HG03558 (cell line): ENCODE data around the gene DPEP3.
"Not testable (repeated sequence)": the region's sequence is repeated elsewhere in the genome, so short reads cannot be mapped to it uniquely, and the experiment has no call there.

Experiments used
- ATAC-seq: cut with Tn5 transposase; IDR thresholded peaks from one replicate; pipeline ENCODE4 v1.9.1; 2021; ENCODE audit warnings: moderate number of reproducible peaks; ENCODE audit not compliant: unreplicated experiment; ENCODE audit errors: extremely low read depth

The DPEP3 gene

DNA sequence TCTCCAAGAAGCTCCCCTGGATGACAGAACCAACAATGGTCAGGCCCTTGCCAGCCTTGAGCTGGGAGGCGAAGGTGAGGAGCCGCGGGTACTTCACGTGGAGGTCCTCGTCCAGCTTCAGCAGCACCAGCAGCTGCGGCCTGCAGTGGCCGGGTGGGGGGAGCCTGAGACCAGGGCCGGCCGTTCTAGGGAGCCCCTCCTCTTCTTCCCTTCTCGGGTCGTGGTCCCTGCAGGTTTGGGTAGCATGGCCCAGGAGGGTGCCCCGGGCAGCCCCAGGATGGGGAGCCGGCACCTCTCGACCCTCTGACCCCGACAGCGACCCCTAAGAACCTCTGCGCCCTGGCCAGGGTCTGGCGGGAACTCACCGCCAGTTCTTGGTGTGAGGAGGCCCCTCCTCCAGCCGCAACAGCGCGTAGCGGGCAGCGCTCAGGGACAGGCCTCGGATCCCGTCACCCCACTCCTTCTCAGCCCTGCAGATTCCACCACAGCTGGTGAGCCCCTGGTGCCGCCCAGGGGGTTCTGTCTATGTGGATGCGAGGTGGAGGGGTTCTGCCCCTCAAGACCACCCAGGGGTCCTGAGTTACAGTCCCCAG, 33.2 kb downstream of the DPEP3 start:
- ATAC-seq, result no peak

DNA sequence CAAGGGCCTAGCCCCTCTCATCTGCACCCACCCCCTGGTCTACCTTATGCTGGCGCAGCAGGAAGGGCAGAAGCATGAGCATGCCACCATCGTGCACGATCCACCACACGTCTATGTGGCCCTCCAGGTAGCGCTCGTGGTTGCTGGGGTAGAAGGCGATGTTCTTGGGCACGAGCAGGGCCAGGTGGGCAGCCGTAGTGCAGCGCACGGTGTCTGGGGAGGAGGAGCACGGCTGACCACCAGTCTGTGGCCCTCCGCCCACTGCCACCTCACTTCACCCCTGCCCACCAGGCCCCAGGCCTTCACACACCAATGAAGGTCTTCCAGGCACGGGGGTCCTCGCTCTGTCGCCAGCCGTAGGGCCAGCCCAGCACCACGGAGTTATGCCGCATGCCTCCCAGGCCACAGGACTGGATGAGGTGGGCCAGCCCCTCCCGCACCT, 34.1 kb downstream of the DPEP3 start:
- no peak for ATAC-seq

DNA sequence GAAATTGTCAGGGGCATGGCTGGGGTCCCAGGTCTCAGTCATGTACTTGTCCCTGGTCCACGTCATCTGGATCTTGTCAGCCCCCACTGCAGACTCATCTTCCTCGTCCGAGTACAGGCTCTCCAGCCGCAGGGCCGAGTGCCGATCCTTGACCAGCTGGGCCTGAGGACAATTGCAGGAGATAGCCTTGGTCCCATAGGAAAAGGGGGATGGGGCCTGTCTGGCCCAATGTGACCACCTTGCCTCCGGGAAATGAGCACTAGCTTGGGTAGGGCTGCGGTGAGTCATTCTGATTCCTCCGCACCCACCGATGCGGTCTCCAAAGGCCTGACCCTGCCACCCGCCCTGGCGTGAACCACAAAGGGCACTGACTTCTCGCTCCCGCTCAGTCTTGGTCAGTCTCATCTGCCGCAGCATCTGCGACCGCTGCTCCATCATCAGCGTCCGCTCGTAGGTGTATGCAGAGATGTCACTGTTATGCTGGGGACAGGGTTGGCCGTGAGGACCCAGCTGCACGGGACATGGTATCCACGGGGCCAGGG, 34.8 kb downstream of the DPEP3 start:
- no peak for ATAC-seq

DNA sequence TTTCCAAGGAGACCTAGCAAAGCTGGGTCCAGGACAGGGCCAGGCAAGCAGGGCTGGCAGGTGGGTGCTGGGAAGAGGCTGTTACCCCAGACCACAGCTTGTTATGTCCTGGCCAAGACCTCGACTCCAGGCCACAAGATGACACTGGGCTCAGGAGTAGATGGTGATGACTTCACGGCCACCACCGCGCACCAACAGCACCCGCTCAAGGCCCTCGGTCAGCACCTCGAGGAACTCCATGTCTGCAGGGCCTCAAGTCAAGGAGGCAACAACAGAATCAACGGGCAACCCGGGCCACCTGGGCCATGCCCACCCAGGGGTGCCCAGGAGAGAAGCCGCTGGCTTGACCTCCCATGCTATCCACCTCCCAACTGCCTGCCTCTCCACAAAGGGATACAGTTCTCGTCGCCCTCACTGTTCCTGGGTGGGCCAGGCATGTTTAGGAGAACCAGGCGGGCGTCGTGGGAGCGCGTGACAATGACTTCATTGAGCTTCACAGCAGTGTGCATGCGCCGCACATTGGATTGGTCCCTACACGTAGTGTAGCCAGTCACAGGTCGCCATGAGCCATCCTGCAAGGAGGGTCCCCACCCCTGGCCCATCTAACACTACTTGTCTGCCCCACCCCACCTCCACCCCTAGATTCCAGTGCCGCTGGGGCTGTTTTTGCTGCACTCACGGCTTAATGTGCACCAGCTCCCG, 35.5 kb downstream of the DPEP3 start:
- ATAC-seq, result no peak

DNA sequence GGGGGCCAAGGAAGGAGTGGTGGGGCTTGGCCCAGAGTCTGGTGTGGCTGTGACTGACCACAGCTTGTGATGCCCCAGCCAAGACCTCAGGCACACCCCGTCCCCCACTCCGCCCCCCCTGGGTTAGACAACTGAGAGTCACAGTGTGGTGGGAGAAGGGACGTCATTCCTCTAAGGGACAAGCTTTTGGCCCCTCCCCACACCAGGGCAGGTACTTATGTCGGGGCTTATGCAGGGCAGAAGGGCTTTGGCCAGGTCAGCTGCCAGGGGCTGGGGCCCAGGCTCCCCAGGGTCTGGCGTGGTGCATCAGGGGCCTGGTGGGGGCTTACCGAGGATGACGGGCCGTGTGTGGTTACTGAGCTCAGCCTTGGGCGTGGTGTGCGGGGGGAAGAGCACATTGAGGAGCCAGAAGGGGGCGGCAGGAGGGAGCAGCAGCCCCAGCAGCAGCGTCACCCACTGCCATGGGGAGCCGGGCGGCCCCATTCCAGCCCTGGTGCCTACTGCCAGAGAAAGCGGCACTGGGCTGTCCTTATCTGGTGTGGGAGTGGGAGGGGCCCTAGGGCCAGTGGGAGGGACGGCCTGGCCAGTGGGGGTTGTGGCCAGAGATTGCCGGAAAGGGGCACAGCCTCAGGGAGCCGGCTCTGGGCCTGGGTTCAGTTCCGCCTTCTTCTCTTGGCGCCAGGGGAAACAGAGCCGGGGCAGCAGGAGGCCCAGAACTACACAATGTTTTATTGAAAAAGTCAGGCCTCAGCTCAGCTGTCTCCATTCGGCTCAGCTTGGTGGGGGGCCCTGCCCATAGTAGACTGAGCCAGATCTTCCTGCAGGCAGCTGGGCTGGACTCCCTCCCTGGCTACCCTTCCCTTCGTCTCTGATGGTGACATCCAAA, 36.4 kb downstream of the DPEP3 start, which contains the start of gene LCAT:
LCAT (minus strand) TSS at position 502 of the 886 bp plus-strand sequence; CDS start at position 483, 19 bp downstream.
- no peak for ATAC-seq

DNA sequence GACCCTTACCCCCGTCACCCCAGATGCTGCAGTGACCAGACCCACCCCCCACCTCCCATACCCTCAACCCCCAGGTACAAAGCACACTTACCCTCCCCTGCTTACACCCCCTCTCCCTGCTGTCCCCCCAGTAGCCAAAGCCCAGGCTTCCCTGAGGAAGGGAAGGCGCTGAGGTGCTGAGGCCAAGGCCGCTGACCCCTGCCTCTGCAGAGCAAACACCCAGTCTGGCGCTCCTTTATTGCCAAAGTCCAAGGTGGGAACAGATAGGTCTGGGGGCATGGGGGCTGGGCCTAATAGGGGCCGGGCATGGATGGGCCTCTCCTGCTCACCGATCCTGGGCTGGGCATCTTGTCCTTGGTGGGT, 37.1 kb downstream of the DPEP3 start:
- ATAC-seq, result no peak

DNA sequence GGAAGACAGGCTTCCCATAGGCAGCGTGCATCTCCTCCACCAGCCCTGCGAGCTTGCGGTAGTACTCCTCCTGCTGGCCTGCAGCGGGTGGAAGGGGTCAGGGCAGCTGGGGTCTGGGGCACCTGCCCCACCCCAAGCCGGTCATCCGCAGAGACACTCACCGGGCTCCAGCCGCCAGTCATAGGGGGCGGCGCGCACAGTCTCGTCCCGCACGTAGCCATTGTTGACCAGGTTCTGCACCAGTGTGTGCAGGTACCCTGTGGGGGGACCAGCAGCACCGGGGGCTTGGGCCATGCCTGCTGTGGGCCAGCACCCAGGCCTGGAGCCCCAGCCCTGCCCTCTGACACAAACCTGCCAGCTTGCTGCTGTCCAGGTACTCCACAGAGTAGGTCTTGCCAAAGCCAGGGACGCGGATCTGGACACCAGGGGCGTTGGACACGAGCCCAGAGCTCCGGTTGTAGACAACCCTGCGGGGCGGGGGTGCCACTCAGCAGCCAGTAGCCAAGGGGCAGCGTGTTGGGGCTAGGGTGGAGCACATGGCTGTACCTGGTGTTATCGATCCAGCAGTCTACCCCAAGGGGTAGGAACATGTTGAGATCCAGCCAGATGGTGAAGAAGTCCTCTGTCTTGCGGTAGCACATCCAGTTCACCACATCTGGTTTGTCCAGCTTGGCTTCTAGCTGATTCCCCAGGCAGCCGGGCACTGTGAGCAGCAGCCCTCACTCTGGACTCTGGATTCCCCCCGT, 37.6 kb downstream of the DPEP3 start:
- ATAC-seq, result no peak

DNA sequence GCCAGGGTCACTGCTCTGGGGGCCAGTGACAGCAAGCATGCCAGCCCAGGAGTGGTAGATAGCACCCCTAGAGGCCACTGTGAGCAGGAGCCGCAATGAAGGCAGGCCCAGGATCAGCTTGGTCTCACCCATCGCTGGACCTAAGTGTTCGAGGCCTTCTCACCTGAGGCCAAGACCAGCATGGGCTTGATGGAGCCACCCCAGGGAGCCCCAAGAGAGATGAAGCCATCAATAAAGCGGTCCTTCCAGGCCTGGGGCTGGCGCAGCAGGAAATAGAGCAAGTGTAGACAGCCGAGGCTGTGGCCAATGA, 38.1 kb downstream of the DPEP3 start:
- ATAC-seq, result no peak

DNA sequence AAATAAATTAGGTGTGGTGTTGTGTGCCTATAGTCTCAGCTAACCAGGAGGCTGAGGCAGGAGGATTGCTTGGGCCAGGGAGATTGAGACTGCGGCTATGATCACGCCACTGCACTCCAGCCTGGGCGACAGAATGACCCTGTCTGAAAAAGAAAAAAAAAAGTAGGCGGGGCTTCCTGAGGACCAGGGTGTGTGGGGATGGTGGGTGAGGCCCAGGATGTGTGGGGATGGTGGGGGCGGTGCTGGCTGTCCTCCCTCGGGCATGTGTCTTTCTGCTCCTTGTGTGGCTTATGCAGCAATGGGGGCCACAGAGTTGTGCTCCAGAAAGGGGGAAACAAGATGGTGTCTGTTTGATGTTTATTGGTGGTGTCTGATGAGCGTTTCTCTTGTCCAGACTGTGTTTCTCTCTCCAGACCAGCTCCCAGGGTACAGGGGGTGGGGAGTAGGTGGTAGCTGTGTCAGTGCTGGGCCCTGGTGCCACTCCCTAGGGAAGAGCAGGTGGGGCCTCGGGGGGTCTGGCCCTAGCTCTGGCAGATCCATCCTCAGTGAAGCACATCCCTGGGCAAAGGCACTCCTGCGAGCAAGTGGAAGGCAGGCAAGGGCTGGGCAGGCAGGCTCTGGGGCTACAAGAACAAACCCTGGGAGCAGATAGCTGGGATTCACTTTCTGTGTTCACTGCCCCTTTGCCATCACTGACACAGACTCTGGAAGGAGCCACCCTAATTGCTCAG, 38.7 kb downstream of the DPEP3 start:
- no peak for ATAC-seq

DNA sequence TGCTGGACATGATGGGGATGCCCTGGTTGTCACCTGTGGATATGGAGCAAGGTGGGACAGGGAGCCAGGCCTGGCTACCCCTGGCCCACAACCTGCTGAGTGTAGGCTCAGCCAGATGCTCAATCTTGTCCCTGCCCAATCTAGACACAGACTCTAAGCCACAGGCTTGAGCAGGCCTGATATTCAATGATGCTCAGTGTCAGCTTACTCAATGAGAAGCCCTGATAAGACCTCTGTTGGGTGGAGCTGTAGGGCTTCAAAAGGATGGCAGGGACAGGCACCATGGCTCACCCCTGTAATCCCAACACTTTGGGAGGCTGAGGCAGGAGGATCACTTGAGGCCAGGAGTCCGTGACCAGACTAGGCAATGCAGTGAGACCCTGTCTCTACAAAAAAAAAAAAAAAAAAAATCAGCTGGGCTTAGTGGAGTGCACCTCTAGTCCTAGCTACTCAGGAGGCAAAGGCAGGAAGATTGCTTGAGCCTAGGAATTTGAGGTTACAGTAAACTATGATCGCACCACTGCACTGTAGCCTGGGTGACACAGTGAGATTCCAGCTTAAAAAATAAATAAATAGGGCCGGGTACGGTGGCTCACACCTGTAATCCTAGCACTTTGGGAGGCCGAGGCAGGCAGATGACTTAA, 39.7 kb downstream of the DPEP3 start:
- ATAC-seq, result no peak

DNA sequence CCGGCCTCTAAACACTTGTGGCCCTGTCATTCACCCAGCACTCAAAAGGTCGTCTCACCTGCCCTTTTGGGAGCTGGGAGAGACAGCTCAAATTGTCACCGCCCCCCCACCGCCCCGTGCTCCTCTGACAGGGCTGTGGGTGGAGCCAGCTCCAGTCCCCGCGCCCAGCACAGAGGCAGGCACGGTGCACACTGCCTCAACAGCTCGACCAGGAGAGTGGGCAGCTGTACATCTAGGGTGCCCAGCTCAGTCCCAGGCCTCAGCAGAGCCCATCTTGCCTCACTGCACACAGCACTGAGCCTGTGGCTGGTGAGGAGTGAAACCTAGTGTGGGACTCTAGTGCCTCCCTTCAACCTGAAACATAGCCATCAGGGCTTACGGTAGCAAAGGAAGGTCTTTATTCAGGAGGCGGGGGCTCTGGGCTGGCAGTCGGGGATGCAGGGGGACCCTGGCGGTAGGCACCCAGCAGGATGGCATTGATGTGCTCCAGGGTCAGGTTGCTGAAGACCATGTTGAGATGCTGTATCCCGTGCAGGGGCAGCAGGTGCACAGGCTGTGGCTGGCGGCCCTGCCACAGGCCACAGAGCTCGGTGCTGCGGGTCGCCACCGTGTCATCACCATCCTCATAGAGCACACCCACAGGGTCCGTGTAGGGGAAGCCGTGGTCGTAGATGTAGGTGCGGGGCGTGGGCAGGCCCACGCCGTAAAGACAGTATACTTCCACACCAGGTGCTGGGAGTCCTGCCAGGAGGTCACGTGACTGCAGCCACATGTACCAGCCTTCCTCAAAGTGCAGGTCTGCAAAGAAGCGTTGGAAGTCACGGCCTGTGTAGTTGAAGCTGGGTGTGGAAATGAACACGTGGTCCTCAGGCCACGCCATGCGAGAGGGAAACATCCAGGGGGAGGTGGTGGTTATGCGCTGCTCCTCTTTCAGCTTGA, 40.5 kb downstream of the DPEP3 start:
- ATAC-seq, result no peak

DNA sequence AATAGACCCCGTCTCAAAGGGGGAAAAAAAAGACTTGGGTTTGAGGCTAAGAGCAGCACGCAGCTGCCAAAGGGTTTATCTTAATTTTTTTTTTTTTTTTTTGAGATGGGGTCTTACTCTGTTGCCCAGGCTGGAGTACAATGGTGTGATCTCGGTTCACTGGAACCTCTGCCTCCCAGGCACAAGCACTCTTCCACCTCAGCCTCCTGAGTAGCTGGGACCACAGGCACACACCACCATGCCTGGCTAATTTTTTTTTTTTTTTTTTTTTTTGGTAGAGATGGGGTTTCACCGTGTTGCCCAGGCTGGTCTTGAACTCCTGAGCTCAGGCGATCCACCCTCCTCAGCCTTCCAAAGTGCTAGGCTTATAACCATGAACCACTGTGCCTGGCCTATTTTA, 42.6 kb downstream of the DPEP3 start:
- ATAC-seq, result not testable (repeated sequence)

DNA sequence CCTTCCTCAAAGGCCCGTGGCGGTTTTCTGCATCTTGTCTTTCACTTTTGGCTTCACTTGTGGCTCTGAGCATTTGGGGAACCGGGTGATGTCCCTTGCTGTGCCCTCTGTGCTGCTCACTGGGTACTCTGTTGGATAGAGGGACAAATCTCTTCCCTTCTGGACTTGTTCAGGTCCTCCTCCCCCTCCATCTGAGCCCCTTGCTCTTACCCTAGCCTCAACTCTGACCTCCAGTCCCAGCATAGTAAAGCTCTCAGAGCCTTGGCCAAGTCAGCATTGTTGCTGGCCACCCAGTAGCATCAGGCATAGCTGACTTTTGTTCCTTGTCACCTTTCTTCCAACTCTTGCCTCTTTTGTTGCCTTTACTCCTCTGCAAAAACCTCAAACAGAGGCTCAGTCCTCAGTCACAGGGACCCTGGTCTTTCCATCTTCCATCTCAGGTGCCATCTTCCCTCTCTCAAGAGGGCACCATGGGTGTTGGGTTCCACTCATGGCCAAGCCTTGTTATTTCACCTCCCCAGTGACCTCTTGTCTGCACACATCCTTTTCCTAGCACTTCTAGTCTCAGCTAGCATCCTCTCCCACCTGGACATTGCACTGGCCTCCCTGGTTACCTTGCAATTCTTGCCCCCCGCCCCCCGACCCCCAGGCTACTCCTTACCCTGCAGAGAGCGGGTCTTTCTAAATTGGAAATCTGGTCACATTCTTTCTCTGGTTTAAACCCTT, 43.3 kb downstream of the DPEP3 start:
- no peak for ATAC-seq

DNA sequence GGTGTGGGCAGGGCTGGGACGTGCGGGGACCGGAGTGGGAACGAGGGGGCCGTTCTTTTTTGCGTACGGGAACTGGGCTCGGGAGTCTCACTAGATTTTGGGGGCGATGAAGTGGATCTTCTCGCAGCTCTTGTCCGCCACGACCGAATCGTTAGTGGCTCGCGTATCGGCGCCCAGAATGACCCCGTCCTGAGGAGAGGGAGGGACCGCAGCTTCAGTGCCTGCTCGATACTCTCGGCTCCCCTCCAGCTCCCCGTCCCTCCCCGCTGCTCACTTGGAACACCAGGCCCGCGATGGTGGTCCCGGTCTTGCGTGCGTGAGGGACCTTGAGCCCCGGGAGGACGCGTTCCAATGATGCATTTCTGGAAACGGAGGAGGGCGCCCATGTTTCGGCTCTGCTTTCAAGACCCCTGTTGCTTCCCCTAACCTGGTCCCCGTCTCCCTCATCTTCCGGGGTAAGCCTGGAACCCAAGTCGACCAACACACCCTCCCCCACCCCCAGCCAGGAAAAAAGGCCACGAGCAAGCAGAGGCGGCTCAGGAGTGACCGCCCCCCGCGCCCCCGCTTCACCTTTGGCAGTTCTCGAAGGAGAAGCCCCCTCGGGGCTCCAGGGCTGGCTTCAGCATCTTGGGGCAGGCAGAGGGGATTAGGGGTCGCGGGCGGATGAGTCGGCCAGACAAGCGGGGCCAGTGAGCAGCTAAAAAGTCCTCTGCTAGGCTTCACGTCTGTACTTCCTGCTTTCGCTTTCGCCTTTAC, 44.0 kb downstream of the DPEP3 start, which contains the start of gene PSMB10:
PSMB10 (minus strand) TSS at position 727 of the 756 bp plus-strand sequence; CDS start at position 626, 101 bp downstream.
- no peak for ATAC-seq

DNA sequence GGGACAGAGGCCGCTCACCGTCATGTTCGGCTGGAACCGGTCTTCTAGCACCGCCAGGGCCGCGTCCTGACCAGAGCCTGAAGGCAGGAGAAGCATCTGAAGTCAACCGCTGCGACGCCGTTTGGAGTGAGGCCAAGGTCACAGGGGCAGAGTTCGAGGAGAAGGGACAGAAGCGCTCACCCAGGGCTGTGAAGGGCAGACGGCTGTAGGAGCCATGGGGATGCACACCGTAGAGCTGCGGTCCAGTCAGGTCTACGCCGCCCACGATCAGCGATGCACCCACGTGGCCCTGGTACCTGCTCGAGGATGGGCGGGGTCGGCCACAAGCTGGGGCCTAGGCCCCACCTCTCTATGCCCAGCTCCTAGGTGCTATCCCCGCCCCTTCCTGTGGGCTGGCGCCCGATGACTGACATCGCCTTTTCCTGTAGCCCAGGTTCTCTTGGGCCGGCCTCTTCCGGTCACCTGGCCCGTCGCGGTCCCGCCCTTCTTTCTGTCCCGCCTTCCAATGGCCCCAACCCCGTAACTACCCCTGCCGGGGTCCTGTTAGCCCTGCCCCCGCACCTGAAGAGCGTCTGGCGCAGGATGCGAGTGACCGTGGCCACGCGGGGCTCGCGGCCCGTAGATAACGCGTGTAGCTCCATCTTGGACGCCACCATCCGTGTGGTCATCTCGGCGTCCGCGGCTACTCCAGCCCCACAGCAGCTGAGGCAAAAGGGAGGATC, 44.7 kb downstream of the DPEP3 start:
- peak; percentile 51 for ATAC-seq

DNA sequence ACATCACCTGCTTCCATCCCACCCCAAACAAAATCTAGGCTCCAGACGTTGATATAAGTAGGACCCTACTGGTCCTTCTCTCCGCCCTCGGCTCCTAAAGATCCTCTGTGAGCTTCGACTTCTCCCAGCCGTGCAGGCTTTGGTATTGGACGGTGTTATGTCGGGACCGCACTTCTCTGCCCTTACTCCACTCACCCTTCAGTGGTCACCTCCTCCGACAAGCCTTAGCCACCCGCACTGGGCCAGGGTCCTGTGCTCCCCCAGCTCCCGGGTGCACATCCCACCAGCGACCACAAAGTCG, 45.2 kb downstream of the DPEP3 start:
- ATAC-seq, result no peak
